ENCODE results near the gene FCHSD2.

The FCHSD2 gene

DNA sequence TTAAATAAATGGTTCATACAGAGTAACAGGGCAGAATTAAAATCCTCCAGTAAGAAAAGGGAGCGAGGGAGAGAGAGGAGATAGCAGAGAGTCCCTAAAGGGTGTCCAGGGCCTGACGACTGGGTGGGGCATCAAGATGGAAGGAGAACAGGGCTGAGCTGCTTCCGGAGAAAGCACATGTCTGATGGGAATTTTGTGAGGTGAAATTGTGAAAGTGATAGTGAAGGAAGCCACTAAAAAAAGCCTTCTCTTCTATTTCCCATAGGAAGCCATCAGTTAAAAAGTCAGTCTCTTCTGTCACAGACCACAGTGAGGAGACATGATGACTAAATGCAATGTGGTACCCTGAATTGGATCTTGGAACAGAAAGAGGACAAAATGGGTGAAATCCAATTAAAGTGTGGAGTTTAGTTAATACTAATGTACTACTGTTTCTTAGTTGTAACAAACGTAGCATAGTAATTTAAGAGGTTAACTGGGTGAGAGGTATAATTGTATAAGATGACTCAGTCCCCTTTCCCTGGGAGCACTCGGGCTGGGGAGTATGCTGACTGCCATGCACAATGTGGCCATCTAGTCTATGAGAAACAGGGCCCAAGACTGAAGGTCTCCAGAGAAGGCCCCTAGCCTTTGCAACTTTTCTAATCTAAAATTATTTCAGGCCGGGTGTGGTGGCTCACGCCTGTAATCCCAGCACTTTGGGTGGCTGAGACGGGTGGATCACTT, 29.5 kb upstream of the FCHSD2 start:
- DNase-seq, result no peak

DNA sequence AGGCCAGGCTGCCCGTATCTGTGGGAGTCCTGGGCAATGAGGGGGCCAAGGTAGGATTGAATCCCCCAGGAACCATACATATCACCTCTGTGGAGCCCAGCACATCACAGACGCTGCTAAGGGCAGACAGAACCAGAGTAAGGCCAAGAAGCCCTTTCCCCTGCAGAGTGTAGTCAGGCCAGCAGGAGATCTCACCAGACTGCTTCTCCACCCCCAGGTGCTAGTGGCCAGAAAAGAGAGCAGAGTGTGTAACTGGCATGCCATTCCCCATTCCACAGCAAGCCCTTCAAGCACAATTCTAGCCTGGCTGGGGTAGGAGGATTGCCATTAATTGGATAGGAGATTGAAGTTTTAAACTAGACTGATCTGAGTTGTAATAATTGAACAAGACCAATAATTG, 28.0 kb upstream of the FCHSD2 start:
- DNase-seq, result no peak

DNA sequence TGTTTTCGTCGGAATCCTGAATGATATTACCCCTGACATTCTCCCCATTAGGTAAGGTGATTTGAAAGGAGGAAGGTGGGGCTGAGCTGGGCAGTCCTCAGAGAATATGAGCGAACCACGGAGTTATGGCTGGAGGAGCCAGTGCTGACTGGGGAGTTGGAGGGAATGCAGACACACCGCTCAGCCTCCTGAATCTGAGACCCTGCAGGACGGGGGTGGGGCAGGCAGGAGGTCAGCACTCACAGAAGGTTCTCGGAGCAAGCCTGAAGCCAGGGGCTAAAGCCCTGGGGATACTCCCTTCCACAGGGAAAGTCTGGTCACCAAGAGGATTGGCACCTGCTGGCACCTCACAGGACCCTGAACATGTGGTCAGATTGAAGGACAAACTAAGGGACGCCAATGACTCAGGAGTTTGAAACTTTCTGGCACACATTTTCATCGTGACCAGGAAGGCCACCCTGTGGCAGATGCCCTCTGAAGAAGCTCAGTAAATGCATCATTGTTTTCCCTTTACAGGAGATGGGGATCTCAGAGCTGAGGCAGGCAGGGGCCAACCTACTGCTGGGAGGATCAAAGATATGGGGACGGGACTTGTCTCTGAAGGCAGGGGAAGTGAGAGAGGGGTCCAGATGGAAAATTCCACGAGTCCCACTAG, 26.9 kb upstream of the FCHSD2 start:
- DNase-seq, result no peak

DNA sequence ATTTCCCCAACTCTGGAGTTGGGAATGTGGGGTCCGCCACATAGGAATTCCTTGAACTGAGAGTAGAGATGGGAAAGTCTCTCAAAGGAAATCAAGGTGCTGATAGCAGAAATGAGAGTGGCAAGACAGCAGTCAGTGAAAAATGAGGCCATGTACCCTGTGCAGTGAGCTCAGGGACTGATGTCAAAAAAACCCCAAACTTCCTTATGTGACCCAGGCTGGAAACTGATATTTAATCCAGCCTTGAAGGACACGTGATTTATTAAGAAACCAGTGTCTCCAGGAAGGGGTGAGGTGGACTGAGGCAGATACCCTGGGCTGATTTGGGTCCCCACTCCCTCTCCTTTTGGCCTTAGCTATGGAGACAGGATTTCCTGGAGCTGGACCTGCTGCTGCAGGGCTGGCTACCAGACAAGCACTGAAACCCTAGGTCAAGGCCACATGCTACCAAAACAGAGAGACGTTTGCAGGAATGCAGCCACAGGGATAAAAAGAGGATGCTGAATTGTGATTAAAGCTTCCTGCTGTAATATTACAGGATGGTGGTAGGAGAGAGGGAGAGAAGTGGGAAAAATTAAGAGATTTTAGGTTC, 25.3 kb upstream of the FCHSD2 start:
- no peak for DNase-seq

DNA sequence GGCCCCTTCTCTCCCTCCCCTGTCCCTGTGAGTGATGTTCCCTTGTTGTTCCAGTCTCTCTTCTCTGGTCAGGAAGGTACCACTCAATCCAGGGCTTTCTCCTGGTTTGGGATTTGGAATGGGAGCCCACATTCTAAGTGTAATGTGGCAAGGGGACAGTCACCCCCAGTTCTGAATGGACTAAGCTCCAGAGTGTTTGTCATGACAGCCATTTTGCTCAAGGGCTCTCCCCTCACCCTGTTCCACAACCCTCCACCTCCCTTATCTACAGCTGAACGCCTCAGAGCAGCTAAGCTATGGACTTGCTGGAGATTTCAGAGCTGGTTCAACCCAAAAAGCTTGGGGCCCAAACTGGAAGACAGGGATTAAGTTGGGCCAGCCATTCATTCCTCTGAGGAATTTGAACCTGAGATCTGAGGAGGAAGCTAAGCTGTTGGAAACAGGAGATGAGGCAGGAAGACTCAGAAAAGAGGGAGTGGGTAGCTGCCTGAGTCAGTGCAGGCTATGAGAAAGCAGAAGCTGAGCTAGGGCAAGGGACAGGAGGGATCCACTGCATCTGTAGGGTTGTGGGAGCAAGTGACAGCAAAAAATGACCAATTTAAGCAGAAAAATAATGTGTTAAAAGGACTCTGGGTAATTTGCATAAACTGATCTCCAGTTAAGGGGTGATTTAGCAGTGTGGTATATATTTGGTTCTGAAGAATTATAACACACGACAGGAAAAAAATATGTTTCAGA, 22.9 kb upstream of the FCHSD2 start:
- DNase-seq, result no peak

DNA sequence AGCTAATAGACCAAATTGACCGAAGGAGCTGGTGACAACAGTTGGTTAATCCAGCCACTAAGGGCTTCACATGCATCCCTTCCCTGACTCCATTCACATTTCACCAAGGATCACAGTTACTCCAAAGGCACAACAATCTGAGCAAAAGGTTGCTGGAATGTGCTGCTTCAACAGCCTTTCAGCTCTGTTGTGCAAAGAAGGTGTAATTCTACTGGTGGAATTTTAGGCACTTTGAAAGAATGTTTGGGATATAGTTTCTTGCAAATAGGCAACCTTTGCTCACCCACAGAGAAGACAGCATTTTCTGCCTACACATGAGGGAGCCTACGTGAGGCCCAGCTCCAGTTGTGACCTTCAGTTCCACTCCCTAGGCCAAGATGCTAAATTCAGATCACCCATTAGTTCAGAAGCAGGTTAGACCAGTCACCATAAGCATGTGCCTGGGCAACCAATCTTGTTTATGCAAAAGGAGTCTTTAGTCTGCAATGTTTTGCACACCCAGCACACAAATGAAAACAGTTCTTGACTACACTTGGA, 21.6 kb upstream of the FCHSD2 start:
- DNase-seq, result no peak

DNA sequence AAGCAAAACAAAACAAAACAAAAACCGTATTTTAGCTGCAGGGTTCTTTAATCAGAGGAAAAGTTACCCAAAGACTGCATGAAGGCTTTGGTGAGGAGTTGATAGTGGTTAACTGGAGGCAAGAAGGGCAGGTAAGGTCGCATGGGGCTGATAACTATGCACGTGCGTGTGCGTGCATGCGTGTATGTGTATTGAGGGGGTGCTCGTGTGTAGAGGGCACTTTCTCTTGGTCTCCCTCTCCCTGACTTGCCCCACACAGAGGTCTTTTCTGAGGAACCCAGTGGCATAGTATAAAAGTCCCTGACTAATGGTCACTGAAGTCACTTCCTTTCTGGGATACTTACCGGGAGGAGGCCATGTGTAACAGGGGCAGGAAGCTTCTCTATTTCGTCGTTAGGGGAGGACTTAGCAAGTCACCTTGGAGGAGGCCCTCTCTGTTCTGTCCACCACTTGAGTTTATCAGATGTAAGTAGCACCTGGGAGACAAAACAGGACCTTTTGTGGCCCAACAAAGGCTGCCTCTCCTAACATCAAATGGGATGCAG, 20.1 kb upstream of the FCHSD2 start:
- no peak for DNase-seq

DNA sequence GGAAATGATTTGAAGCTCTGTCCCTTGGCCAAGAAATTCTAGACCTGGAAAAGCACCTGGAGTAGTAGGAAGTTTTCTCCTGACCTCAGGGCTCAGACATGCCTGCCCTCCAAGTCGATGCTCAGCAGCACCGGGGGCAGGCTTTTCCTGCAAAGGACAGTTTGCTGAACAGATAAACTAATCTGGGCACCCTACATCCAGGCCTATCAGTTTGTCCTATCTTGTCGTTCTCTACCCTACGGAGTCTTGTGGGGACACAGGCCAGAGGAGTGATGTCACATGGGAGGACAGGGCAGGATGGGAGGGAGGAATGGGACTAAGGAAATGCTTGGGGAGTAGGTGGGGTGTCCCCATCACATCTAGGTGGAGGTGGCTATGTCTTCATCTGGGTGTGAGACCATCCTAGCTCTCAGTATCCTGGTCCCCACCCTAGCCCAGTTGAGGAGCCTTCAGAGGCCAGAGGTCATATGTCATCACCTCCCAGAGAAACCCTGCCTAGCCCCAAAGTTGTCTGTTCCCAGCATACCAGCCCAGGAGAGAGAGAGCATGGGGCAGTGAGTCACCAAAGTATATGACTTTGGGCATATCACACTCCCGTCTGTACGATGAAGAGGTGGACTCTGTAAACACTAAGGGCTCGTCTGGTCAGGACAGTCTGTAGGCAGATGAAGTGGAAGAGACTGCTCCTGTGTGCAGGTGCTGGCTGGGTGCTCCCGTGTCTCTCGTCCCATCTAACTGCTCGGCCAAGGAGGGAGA, 18.1 kb upstream of the FCHSD2 start:
- no peak for DNase-seq

DNA sequence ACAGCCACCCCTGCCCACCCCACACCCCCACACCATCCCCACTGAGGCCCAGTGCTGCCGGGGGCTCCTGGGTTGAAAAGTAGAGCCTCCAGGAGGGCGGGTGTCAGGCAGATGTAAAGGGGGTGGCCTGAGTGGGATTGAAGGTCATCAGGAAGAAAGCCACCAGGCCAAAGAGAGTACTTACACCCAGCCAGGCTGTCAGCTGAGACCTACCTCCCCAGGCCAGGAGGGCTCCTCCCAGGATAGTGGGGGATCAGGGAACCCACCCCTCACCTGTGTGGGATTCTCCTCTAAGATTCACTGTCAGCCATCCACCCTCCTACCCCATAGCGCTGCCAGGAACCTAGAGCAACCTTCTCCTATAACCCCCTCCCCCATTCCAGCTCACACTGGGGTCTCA, 17.2 kb upstream of the FCHSD2 start:
- DNase-seq, result no peak

DNA sequence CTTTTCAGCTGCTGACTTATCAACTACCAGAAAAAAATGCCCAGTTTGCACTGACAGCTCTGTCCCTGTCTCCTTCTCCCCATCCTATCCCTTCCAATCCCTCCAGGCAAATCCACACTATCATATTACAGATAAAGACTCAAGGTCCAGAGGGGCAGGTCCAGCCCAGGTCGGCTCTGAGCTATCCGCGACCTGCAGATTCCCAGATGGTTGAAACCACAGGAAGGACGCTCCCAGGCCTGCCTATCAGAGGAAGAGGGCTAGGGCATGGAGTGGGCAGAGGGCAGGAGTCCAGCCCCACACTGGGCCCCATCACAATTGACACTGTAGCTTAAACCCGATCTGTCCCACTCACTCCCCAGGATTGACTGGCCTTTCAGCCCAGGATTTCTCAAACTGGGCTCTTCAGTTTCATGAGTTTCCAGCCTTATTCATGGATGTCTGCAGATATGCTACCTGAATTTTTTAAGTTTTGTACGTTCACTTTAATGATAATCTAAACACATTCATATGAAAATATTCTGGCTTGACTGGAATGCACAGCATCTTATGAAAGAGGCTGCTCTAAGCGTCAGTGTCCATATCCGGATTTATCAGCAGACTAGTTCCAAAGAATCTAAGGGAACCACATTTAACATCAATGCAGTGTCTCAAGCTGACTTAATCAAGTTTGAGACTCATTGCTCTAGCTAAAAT, 16.4 kb upstream of the FCHSD2 start:
- DNase-seq, result no peak

DNA sequence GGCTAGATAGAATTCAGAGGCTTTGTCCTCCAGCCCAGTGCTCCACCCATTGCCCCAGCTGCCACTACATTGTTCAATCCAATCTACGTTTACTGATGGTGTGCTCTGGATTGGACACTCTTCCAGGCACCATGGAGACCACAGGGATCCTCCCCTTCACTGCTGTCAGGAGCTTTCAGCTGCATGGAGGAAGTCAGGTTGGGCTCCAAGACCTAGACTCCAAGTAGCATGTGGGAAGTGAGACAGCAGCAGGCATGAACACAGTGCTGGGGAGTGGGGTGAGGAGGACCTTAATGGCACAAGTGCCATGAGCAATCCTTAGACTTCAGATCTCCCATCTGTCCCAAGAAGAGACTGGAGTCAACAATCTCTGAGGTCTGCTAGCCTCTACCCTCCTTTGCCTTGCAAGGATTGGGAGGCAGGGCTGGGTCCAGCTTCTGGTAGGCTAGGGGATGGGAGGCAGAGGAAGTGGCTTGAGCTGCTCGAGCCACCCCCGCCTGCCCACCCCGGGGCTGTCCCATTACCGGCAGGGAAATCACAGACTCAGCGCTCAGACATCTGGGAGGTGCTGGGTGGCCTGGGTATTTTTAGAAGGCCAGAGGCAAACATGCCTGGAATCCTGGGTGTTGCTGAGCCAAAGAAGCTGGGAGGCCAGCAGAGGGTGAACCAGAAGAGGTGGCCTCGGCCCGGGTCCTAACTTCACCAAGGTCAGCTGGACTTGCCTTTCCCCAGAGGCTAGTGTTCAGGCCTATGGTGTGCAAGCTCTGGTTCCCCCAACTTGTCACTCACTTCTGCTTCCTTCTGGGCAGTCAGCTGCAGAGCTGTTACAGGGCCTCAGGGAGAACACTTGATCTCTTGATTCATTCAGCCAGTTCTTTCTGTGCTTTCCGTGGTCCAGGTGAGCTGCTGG, 15.2 kb upstream of the FCHSD2 start:
- no peak for DNase-seq

DNA sequence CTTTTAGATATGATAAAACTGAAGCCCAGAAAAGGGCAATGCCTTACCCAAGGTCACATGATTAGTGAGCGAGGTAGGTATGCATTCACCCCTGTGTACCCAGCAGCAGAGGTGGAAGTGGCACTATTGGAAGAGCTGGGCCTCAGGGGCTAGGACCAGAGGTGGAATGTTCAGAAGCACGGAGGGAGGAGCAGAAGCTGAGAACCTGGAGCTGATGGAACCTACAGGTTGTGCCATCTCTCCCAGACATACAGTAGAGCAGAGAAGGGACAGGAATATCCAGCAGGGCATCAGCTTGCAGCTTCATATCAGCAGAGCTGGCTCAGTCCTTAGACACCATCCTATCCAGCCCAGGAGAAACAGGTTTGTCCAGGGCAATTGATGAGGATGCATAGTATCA, 14.6 kb upstream of the FCHSD2 start:
- DNase-seq, result no peak

DNA sequence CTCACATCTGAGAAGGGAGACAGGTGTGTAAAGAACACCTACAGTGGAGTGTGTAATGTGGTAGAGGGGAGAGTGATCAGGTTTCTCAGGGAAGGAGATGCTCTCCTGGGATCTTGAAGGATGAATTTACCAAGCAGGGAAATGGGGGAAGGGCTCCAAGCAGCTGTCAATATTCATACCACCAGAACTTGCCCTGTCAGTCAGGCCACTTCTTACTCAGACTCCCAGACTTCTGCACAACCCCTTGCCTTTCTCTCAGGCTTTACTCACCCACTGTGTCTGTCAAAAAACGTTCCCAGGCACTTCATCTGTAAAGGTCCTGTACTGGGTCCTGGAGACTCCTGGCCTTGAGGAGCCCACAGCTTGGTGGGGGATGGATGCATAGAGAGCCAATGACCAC, 14.0 kb upstream of the FCHSD2 start:
- DNase-seq, result no peak

DNA sequence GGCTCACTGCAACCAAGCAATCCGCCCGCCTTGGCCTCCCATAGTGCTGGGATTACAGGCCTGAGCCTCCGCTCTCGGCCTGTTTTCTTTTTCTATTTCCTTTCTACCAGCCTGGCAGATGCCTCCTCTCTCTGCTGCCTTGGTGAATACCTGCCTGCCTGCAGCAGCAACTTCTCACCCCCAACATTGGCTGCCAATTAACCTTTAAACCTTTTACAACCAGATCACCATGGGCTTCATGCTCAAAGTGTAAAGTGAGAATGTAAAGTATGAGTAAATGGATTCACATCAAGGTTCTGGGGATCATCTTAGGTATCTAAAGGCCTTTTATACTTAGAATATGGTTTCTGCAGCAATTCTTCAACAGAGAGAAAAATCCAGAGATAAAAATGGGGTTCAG, 13.0 kb upstream of the FCHSD2 start:
- DNase-seq, result no peak

DNA sequence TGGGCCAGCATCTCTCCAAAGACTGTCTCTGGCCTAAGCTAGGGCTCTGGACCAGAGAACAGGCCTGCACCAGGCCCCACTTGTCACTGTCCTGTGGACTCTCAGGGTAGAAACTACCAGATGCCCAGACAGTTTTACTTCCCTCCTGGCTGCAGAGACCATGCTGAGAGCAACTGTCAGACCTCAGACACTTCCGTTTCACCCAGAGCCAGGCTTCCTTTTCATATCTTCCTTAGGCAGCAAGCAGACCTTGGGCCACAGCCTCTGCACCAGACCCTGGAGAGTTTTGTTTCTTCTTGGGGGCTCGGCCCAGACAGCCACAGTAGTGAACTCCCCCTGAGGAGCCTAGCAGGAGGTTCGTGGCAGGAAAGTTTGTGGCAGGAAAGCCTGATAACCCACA, 12.1 kb upstream of the FCHSD2 start:
- peak; percentile 28 for DNase-seq

DNA sequence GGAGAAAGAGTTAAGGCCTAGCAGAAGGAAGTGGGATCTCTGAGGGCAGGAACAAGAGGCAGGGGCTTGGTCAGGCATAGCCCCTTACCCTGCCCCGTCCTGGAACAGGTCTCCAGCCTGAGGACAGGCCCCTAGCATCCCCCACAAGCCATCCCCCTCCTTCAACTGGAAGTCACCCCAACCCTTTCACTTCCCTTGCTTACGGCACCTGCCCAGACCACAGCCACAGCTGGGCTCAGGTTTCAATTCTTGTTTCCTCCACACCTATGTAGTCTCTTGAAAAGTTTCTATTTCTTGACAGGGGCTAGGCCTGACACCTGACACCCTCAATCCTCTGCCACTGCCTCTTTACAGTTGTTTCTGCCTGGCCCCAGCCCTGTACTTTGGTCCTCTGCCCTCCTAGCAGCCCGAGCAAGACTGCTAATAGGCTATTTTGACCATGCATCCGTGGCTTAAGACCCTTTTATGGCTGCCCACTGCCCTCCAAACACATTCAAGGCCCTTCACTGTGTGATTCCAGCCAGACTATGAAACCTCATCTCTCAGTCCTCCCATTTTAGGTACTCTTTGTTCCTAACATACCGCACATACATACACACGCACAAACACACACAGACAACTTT, 10.9 kb upstream of the FCHSD2 start:
- DNase-seq, result no peak

DNA sequence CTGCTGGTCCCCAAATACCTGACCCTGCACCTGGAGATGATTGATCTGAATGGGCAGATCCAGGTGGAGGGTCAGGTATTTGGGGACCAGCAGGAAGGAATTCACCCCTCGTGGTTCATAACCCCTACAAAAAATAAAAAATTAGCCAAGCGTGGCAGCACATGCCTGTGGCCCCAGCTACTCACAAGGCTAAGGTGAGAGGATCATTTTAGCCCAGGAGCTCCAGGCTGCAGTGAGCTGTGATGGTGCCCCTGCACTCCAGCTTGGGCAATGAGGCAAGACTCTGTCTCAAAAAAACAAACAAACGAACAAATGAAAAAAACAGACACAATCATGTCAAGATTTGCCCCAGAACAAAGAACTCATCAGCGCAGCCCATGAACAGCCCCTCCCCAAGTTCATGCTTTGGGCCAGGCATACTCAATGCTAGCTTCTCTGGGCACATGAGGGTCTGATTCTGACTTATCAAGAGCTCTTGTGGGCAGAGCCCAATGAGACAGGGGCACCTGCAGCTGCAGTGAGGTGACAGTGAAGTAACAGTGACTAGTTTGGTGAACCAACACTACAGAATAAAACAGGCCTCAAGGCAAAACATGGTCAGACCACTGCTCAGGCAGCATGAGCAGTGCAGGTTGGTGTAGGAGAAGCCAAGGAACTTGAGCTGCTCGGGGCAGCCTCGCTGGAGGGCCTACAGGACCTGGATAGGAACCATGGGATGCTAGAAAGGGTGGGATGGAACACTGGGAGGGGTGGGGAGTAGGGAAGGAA, 10.2 kb upstream of the FCHSD2 start:
- no peak for DNase-seq

DNA sequence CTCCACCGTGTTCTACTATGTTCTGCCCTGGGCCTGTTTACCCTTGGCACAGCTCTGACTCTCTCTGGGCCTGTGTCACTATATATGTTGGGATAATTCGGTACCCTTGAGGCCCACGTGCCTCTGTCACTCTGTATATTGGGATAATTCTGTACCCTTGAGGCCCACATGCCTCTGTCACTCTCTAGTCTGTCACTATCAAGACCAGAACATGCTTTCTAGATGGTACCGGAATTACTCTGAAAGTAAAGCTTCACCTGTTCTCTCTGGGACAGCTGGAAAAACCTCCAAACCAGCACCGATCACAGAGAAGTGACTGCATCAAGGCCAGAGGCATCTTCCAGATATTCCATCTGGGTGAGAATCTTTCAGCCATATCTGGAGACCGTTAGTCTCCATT, 9.3 kb upstream of the FCHSD2 start:
- DNase-seq, result no peak

DNA sequence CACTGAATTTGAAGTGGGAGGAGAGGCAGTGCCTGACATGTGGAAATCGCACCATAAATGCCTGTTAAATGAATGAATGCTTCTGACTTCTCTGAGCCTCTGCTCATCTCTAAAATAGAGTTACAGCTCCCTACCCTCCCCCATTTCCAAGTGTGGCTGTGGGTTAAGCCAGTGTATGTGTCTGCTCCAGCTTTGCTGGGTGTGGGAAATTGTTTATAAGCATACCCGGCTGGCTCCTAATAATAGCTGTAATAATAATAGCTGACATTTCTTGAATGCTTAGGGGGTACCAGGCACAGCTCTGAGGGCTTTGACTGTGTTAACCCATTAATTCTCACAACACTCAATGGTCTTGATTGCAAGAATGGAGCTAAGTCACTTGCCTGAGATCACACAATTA, 7.0 kb upstream of the FCHSD2 start:
- DNase-seq, result no peak

All from activated T-cell treated with anti-CD3 and anti-CD28 coated beads, Interleukin-2, amount 50 U/mL, for 1 hour (primary cell).